Liver (tissue), 9 donors: ENCODE data around the gene TLR5. TPM values are rescaled to one million over a fixed set of nuclear protein-coding genes. Genes with fewer than 3 reads are reported as not detected.

Source experiments
- DNase-seq: peaks from one replicate; pipeline ENCODE4 v3.0.0-alpha.2; 2017; ENCODE audit warnings: low spot score
- H3K27ac ChIP-seq, 2 donors: one replicate each; pipeline ENCODE4 v1.7.0; 2013; ENCODE audit warnings: inconsistent platforms in 2 of 2, low read length in 2 of 2, control low read depth in 1 of 2, low read depth in 1 of 2, mild to moderate bottlenecking in 1 of 2
- H3K27me3 ChIP-seq, 4 donors: one replicate each; pipeline versions ENCODE4 v1.6.1 to v1.7.0; 2013; ENCODE audit warnings: low read length in 3 of 4, inconsistent platforms in 1 of 4, mild to moderate bottlenecking in 1 of 4, moderate library complexity in 1 of 4; ENCODE audit not compliant: control insufficient read depth in 4 of 4, insufficient read depth in 4 of 4
- H3K36me3 ChIP-seq, 4 donors: one replicate each; pipeline versions ENCODE4 v1.6.1 to v1.7.0; 2013; ENCODE audit warnings: low read length in 3 of 4, mild to moderate bottlenecking in 3 of 4, low read depth in 1 of 4, moderate library complexity in 1 of 4; ENCODE audit not compliant: control insufficient read depth in 4 of 4, insufficient read depth in 3 of 4
- H3K4me1 ChIP-seq, 4 donors: one replicate each; pipeline versions ENCODE4 v1.6.1 to v1.7.0; 2013; ENCODE audit warnings: low read length in 3 of 4, mild to moderate bottlenecking in 3 of 4, moderate library complexity in 1 of 4; ENCODE audit not compliant: control insufficient read depth in 4 of 4, insufficient read depth in 4 of 4
- H3K4me3 ChIP-seq, 3 donors: one replicate each; pipeline versions ENCODE4 v1.6.1 to v1.7.0; 2013; ENCODE audit warnings: low read length in 3 of 3, control low read depth in 1 of 3, low read depth in 1 of 3, mild to moderate bottlenecking in 1 of 3
- H3K9ac ChIP-seq, 2 donors: one replicate each; pipeline ENCODE4 v1.7.0; 2013; ENCODE audit warnings: low read length in 2 of 2, mild to moderate bottlenecking in 2 of 2, moderate library complexity in 2 of 2, control low read depth in 1 of 2, low read depth in 1 of 2
- H3K9me3 ChIP-seq, 4 donors: one replicate each; pipeline versions ENCODE4 v1.6.1 to v1.7.0; 2013; ENCODE audit warnings: low read length in 3 of 4; ENCODE audit not compliant: control insufficient read depth in 4 of 4
- ATF3 ChIP-seq: IDR thresholded peaks from 2 replicates; pipeline ENCODE4 v1.6.1; 2016; ENCODE audit warnings: antibody characterized with exemption
- CTCF ChIP-seq: fragments of 150-350 bp; IDR thresholded peaks from 2 replicates; pipeline ENCODE4 v1.5.1; 2017; ENCODE audit warnings: improper control_type of control experiment, low read depth, low read length; ENCODE audit not compliant: missing input control
- EGR1 ChIP-seq, 2 donors: IDR thresholded peaks; 2 replicates each; pipeline ENCODE4 v1.6.1; 2016 to 2018; ENCODE audit warnings: antibody characterized with exemption in 2 of 2, low read depth in 2 of 2
- FOXA1 ChIP-seq: IDR thresholded peaks from 2 replicates; pipeline ENCODE4 v1.6.1; 2016; ENCODE audit warnings: antibody characterized with exemption
- FOXA2 ChIP-seq: IDR thresholded peaks from 2 replicates; pipeline ENCODE4 v1.6.1; 2016; ENCODE audit warnings: antibody characterized with exemption
- GABPA ChIP-seq, 2 donors: IDR thresholded peaks in 1 of 2; conservative IDR thresholded peaks in 1 of 2; 2 replicates each; pipeline ENCODE4 v1.6.1; 2016; ENCODE audit warnings: antibody characterized with exemption in 2 of 2, mild to moderate bottlenecking in 1 of 2, moderate library complexity in 1 of 2
- HNF4A ChIP-seq, 2 donors: conservative IDR thresholded peaks; 2 replicates each; pipeline ENCODE4 v1.6.1; 2016; ENCODE audit warnings: antibody characterized with exemption in 2 of 2, mild to moderate bottlenecking in 2 of 2
- HNF4G ChIP-seq: IDR thresholded peaks from 2 replicates; pipeline ENCODE4 v1.6.1; 2016; ENCODE audit warnings: antibody characterized with exemption
- JUND ChIP-seq, 2 donors: IDR thresholded peaks; 2 replicates each; pipeline ENCODE4 v1.6.1; 2016; ENCODE audit warnings: antibody characterized with exemption in 2 of 2
- MAX ChIP-seq: IDR thresholded peaks from 2 replicates; pipeline ENCODE4 v1.6.1; 2016; ENCODE audit warnings: antibody characterized with exemption
- NR2F2 ChIP-seq: IDR thresholded peaks from 2 replicates; pipeline ENCODE4 v1.6.1; 2016; ENCODE audit warnings: antibody characterized with exemption
- RAD21 ChIP-seq, 2 donors: IDR thresholded peaks; 2 replicates each; pipeline ENCODE4 v1.6.1; 2016; ENCODE audit warnings: antibody characterized with exemption in 2 of 2, mild to moderate bottlenecking in 2 of 2
- REST ChIP-seq: IDR thresholded peaks from 2 replicates; pipeline ENCODE4 v1.6.1; 2016; ENCODE audit warnings: antibody characterized with exemption, mild to moderate bottlenecking
- RXRA ChIP-seq, 2 donors: IDR thresholded peaks; 2 replicates each; pipeline ENCODE4 v1.6.1; 2017 to 2018; ENCODE audit warnings: antibody characterized with exemption in 2 of 2, mild to moderate bottlenecking in 1 of 2
- SP1 ChIP-seq: IDR thresholded peaks from 2 replicates; pipeline ENCODE4 v1.6.1; 2018; ENCODE audit warnings: antibody characterized with exemption, mild to moderate bottlenecking
- TAF1 ChIP-seq: conservative IDR thresholded peaks from 2 replicates; pipeline ENCODE4 v1.6.1; 2016; ENCODE audit warnings: antibody characterized with exemption, mild to moderate bottlenecking
- YY1 ChIP-seq: IDR thresholded peaks from 2 replicates; pipeline ENCODE4 v1.6.1; 2016; ENCODE audit warnings: antibody characterized with exemption, mild to moderate bottlenecking
- ZBTB33 ChIP-seq: IDR thresholded peaks from 2 replicates; pipeline ENCODE4 v1.6.1; 2016; ENCODE audit warnings: antibody characterized with exemption
- WGBS: extraction: QIAGEN DNeasy Blood & Tissue Kit; methylation state at CpG from one replicate; pipeline ENCODE4 v1.1.7; 2013; 5-methylcytosine and 5-hydroxymethylcytosine counted together
- polyA plus RNA-seq, 2 donors: library from polyadenylated mRNA; stranded (reverse) in 1 of 2; unstranded in 1 of 2; fragments of 200-250 nt in 1 of 2; fragments of >200 nt in 1 of 2; fragmentation: Nextera tagmentation in 1 of 2; extraction: Ambion mirVana in 1 of 2; gene quantifications; one replicate each; pipeline versions ENCODE4 v1.2.1 to v1.2.3, GENCODE V29; 2013 to 2015
- total RNA-seq, 2 donors: library from RNA; depleted of rRNA; stranded (reverse); fragments of >200 nt; gene quantifications; one replicate each; pipeline ENCODE4 v1.2.3, GENCODE V29; 2014
- donor health status: healthy.
- donor health status: healthy.
- donor health status: healthy.
- donor health status: healthy.
- donor health status: healthy.

Gene TLR5
- total and polyA plus RNA-seq, 4 donors: 0.93 to 2.4 (median 1.5) TPM

GRCh38 chr1:223067914-223068313, 75.1 kb downstream of the TLR5 start:
- no peaks in the 10 kb centered on the region for H3K9me3 ChIP-seq
- no peak for DNase-seq
- no peaks in the 10 kb centered on the region for H3K27me3 ChIP-seq
- WGBS: 97% methylated on average over 6 of the region's 6 CpGs
- H3K36me3 ChIP-seq: no peaks in the 10 kb centered on the region
- no peak overlapping the region for H3K27ac ChIP-seq
- no peaks in the 10 kb centered on the region for H3K4me1 ChIP-seq
- H3K9ac ChIP-seq: no peak overlapping the region
- TF ChIP-seq SP1: no peak
- TF ChIP-seq ATF3: no peak
- TF ChIP-seq EGR1 (IDR thresholded peaks at IDR 0.05; ENCODE audit: low read depth in 2 of 2): no peak
- TF ChIP-seq JUND (IDR thresholded peaks at IDR 0.05): no peak
- TF ChIP-seq FOXA2: no peak
- no peak for TF ChIP-seq TAF1
- no peak for TF ChIP-seq MAX
- no peak overlapping the region for H3K4me3 ChIP-seq

GRCh38 chr1:223066415-223066814, 76.6 kb downstream of the TLR5 start:
- WGBS: 72% methylated on average over 5 of the region's 5 CpGs
- H3K4me3 ChIP-seq: no peak overlapping the region
- H3K9me3 ChIP-seq: no peaks in the 10 kb centered on the region
- H3K9ac ChIP-seq: no peak overlapping the region
- no peak for DNase-seq
- no peaks in the 10 kb centered on the region for H3K27me3 ChIP-seq
- H3K4me1 ChIP-seq: no peaks in the 10 kb centered on the region
- no peak overlapping the region for H3K27ac ChIP-seq
- no peak for TF ChIP-seq EGR1 (IDR thresholded peaks at IDR 0.05; ENCODE audit: low read depth in 2 of 2)
- no peak for TF ChIP-seq FOXA2
- no peak for TF ChIP-seq MAX
- no peak for TF ChIP-seq RAD21 (IDR thresholded peaks at IDR 0.05)
- no peak for TF ChIP-seq JUND (IDR thresholded peaks at IDR 0.05)
- TF ChIP-seq YY1: no peak
- TF ChIP-seq HNF4A (conservative IDR thresholded peaks at IDR 0.05): no peak
- TF ChIP-seq NR2F2: no peak
- no peak for TF ChIP-seq HNF4G
- no peak for TF ChIP-seq REST
- no peak for TF ChIP-seq GABPA (IDR thresholded peaks at IDR 0.05 in 1 of 2, conservative IDR thresholded peaks at IDR 0.05 in 1 of 2)
- TF ChIP-seq TAF1: no peak
- TF ChIP-seq ZBTB33: no peak
- TF ChIP-seq ATF3: no peak
- TF ChIP-seq CTCF: no peak
- TF ChIP-seq FOXA1: no peak
- TF ChIP-seq SP1: no peak
- TF ChIP-seq RXRA (IDR thresholded peaks at IDR 0.05): no peak
- H3K36me3 ChIP-seq: no peaks in the 10 kb centered on the region
